SK-N-SH (cell line): ENCODE data around the gene ZDHHC19. TPM values are rescaled to one million over a fixed set of nuclear protein-coding genes. Genes with fewer than 3 reads are reported as not detected.
"Not testable (repeated sequence)": the region's sequence is repeated elsewhere in the genome, so short reads cannot be mapped to it uniquely, and the experiment has no call there.

ENCODE experiments used
- CTCF ChIA-PET: fragments of 300-600, 350-600 bp; formaldehyde crosslinking; extraction: SDS; loops from one replicate; lab custom pipeline; 2021; lab: Yijun Ruan, JAX
- POLR2A ChIA-PET: fragments of 350-600 bp; sonication (Branson Sonifier 250); formaldehyde crosslinking; extraction: SDS; loops from one replicate; lab custom pipeline; 2020; ENCODE audit warnings: antibody characterized with exemption, inconsistent platforms; lab: Yijun Ruan, JAX
- DNase-seq: peaks from one replicate; pipeline ENCODE4 v3.0.0; 2012
- H2AFZ ChIP-seq: fragments of 200-600 bp; sonication (generic); 2 replicates; pipeline ENCODE4 v1.8.1; 2016; ENCODE audit warnings: antibody characterized with exemption, mild to moderate bottlenecking, low read depth
- H3F3A ChIP-seq: fragments of 200-600 bp; sonication (generic); replicated peaks from 2 replicates; pipeline ENCODE3; 2016; ENCODE audit warnings: antibody characterized with exemption, mild to moderate bottlenecking; ENCODE audit not compliant: insufficient read depth
- H3K27ac ChIP-seq, 2 experiments: fragments of 200-500 bp in 1 of 2; fragments of 200-600 bp in 1 of 2; sonication (Bioruptor generic) in 1 of 2; sonication (generic), shearing (Covaris generic) in 1 of 2; 2 replicates each; pipeline versions ENCODE4 v1.5.1 to v1.6.1; 2014 to 2016; ENCODE audit warnings: low read depth in 2 of 2, inconsistent platforms in 1 of 2, low read length in 1 of 2, mild to moderate bottlenecking in 1 of 2, mixed read lengths in 1 of 2
- H3K27me3 ChIP-seq: fragments of 200-600 bp; sonication (generic), shearing (Covaris generic); 2 replicates; pipeline ENCODE4 v1.6.1; 2016; ENCODE audit warnings: mixed run types; ENCODE audit not compliant: insufficient read depth
- H3K36me3 ChIP-seq, 2 experiments: fragments of 200-500 bp in 1 of 2; fragments of 200-600 bp in 1 of 2; sonication (Bioruptor generic) in 1 of 2; sonication (generic) in 1 of 2; replicated peaks in 1 of 2; 2 replicates each; pipeline versions ENCODE3 to v1.5.1; 2014 to 2016; ENCODE audit warnings: low read length in 1 of 2, mild to moderate bottlenecking in 1 of 2; ENCODE audit not compliant: insufficient read depth in 2 of 2, control insufficient read depth in 1 of 2
- H3K4me1 ChIP-seq, 2 experiments: fragments of 200-500 bp in 1 of 2; fragments of 200-600 bp in 1 of 2; sonication (Bioruptor generic) in 1 of 2; sonication (generic), shearing (Covaris generic) in 1 of 2; 2 replicates each; pipeline versions ENCODE4 v1.5.1 to v1.6.1; 2014 to 2016; ENCODE audit warnings: low read depth in 1 of 2, low read length in 1 of 2, mixed run types in 1 of 2; ENCODE audit not compliant: insufficient read depth in 2 of 2, control insufficient read depth in 1 of 2
- H3K4me2 ChIP-seq: fragments of 200-600 bp; sonication (generic), shearing (Covaris generic); 2 replicates; pipeline ENCODE4 v1.6.1; 2017; ENCODE audit warnings: mixed run types
- H3K4me3 ChIP-seq, 2 experiments: fragments of 200-500 bp in 1 of 2; fragments of 200-600 bp in 1 of 2; sonication (Bioruptor generic) in 1 of 2; sonication (generic), shearing (Covaris generic) in 1 of 2; 2 replicates each; pipeline versions ENCODE4 v1.5.1 to v1.8.1; 2014 to 2016; ENCODE audit warnings: low read depth in 2 of 2, inconsistent platforms in 1 of 2, low read length in 1 of 2, mild to moderate bottlenecking in 1 of 2, mixed read lengths in 1 of 2, moderate library complexity in 1 of 2
- H3K79me2 ChIP-seq: fragments of 200-600 bp; sonication (generic); 2 replicates; pipeline ENCODE4 v1.8.1; 2017; ENCODE audit warnings: mild to moderate bottlenecking; ENCODE audit not compliant: insufficient read depth
- H3K9ac ChIP-seq: fragments of 200-600 bp; sonication (generic); 2 replicates; pipeline ENCODE4 v1.6.1; 2017; ENCODE audit warnings: mixed run types
- H3K9me2 ChIP-seq: fragments of 200-600 bp; sonication (generic); 2 replicates; pipeline ENCODE4 v1.6.1; 2017; ENCODE audit warnings: mixed run types
- H3K9me3 ChIP-seq: fragments of 200-600 bp; sonication (generic); 2 replicates; pipeline ENCODE4 v1.6.1; 2017; ENCODE audit warnings: mixed run types, mild to moderate bottlenecking, moderate library complexity
- H4K20me1 ChIP-seq: fragments of 200-600 bp; sonication (generic); 2 replicates; pipeline ENCODE4 v1.6.1; 2017; ENCODE audit warnings: mild to moderate bottlenecking, mixed run types; ENCODE audit not compliant: insufficient read depth
- EZH2phosphoT487 ChIP-seq: fragments of 200-600 bp; sonication (generic); IDR thresholded peaks from 2 replicates; pipeline ENCODE4 v1.6.1; 2017; ENCODE audit warnings: low read depth, mixed run types, mild to moderate bottlenecking, antibody characterized with exemption, moderate library complexity, borderline replicate concordance
- FOSL2 ChIP-seq: IDR thresholded peaks from 2 replicates; pipeline ENCODE4 v1.4.0; 2012; ENCODE audit warnings: low read depth, mild to moderate bottlenecking, moderate library complexity, borderline replicate concordance
- JUND ChIP-seq: IDR thresholded peaks from 2 replicates; pipeline ENCODE4 v1.4.0; 2012
- POLR2AphosphoS5 ChIP-seq: IDR thresholded peaks from 2 replicates; pipeline ENCODE4 v1.6.1; 2012; ENCODE audit warnings: low read depth, low read length
- RAD21 ChIP-seq: IDR thresholded peaks from 2 replicates; pipeline ENCODE4 v1.6.1; 2012; ENCODE audit warnings: mild to moderate bottlenecking, low read length
- RCOR1 ChIP-seq: fragments of 150-350 bp; IDR thresholded peaks from 2 replicates; pipeline ENCODE4 v1.6.1; 2017; ENCODE audit warnings: antibody characterized with exemption, low read length
- RFX5 ChIP-seq: IDR thresholded peaks from 2 replicates; pipeline ENCODE4 v1.6.1; 2012; ENCODE audit warnings: mild to moderate bottlenecking, improper control_type of control experiment, low read length
- TAF1 ChIP-seq: IDR thresholded peaks from 2 replicates; pipeline ENCODE4 v1.6.1; 2012; ENCODE audit warnings: low read depth, mild to moderate bottlenecking, low read length, moderate library complexity, borderline replicate concordance
- TCF12 ChIP-seq: IDR thresholded peaks from 2 replicates; pipeline ENCODE4 v1.4.0; 2012
- USF2 ChIP-seq: fragments of 150-350 bp; IDR thresholded peaks from 2 replicates; pipeline ENCODE4 v1.6.1; 2017; ENCODE audit warnings: antibody characterized with exemption, low read length, low read depth, borderline replicate concordance
- YY1 ChIP-seq: IDR thresholded peaks from 2 replicates; pipeline ENCODE4 v1.4.0; 2012; ENCODE audit warnings: low read depth, mild to moderate bottlenecking
- WGBS: methylation state at CpG from one replicate; pipeline ENCODE4 v1.1.6; 2017; ENCODE audit warnings: low lambda C conversion rate; 5-methylcytosine and 5-hydroxymethylcytosine counted together
- polyA plus RNA-seq, 3 experiments: library from polyadenylated mRNA; depleted of rRNA; stranded (reverse); fragments of >200 nt; gene quantifications; 2 replicates each; pipeline ENCODE4 v1.2.3, GENCODE V29; 2012
- TF ChIP-seq, protein P1 (sequence below): IDR thresholded peaks from 2 replicates; pipeline ENCODE4 v1.6.1; 2012; ENCODE audit warnings: mild to moderate bottlenecking, low read depth, low read length, moderate library complexity
- TF ChIP-seq, protein P2 (sequence below): IDR thresholded peaks from 2 replicates; pipeline ENCODE4 v1.4.0; 2012; ENCODE audit warnings: low read depth

Gene ZDHHC19
- polyA plus RNA-seq, 1 of the 3 experiments (the other 2 are of a cell fraction): not detected

DNA sequence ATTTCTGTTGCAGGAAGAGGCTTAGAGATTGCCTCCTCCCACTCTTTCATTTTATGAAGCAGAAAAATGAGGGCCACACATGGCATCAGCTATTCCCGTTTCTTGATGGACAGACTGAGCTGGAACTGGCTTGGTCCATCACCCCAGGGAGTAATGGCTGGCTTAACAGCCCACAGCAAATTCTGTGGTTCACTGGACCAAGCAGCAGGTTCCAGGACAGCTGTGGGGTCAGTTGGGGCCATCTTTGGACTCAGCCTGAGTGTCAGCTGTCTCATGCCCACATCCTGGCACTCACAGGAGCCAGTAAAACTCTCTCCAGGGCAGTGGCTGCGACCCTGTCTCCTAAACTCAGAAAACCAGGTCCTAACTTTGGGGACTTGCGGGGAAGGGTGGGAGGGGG, 36.5 kb downstream of the ZDHHC19 start:
- Histone ChIP-seq H3K4me2 (no peak overlapping the region), H3K27ac (no peak overlapping the region), H4K20me1 (no peaks in the 10 kb centered on the region), H3K27me3 (no peaks in the 10 kb centered on the region), H2AFZ (no peak overlapping the region), H3K4me3 (no peak overlapping the region), H3K79me2 (no peaks in the 10 kb centered on the region), H3K9ac (no peak overlapping the region), H3K36me3 (no peaks in the 10 kb centered on the region), H3K9me2 (no peaks in the 10 kb centered on the region), H3F3A (no peaks in the 10 kb centered on the region), H3K4me1 (peaks cover 0 to 7% of the 10 kb centered on the region in 2 experiments; a peak in 2 of 4 replicates), H3K9me3 (no peaks in the 10 kb centered on the region)
- CTCF ChIA-PET: no interaction called here
- DNase-seq: no peak
- POLR2A ChIA-PET: no interaction called here
- no peak for TF ChIP-seq JUND
- TF ChIP-seq TCF12: no peak
- TF ChIP-seq USF2: no peak
- no peak for TF ChIP-seq EZH2phosphoT487
- TF ChIP-seq YY1: no peak
- TF ChIP-seq, protein P1, sequence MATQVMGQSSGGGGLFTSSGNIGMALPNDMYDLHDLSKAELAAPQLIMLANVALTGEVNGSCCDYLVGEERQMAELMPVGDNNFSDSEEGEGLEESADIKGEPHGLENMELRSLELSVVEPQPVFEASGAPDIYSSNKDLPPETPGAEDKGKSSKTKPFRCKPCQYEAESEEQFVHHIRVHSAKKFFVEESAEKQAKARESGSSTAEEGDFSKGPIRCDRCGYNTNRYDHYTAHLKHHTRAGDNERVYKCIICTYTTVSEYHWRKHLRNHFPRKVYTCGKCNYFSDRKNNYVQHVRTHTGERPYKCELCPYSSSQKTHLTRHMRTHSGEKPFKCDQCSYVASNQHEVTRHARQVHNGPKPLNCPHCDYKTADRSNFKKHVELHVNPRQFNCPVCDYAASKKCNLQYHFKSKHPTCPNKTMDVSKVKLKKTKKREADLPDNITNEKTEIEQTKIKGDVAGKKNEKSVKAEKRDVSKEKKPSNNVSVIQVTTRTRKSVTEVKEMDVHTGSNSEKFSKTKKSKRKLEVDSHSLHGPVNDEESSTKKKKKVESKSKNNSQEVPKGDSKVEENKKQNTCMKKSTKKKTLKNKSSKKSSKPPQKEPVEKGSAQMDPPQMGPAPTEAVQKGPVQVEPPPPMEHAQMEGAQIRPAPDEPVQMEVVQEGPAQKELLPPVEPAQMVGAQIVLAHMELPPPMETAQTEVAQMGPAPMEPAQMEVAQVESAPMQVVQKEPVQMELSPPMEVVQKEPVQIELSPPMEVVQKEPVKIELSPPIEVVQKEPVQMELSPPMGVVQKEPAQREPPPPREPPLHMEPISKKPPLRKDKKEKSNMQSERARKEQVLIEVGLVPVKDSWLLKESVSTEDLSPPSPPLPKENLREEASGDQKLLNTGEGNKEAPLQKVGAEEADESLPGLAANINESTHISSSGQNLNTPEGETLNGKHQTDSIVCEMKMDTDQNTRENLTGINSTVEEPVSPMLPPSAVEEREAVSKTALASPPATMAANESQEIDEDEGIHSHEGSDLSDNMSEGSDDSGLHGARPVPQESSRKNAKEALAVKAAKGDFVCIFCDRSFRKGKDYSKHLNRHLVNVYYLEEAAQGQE: no peak
- 68% methylated on average over 2 of the region's 3 CpGs for WGBS

DNA sequence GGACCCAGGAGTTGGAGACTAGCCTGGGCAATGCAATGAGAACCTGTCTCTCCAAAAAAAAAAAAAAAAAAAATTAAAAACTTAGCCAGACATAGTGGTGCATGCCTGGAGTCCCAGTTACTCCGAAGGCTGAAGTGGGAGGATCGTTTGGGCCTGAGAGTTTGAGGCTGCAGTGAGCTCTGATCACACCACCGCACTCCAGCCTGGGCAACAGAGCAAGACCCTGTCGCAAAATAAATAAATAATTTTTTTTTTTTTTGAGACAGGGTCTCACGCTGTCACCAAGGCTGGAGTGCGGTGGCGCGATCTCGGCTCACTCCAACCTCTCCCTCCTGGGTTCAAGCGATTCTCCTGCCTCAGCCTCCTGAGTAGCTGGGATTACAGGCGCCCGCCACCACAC, 40.9 kb downstream of the ZDHHC19 start:
- H3K36me3 ChIP-seq, DNase-seq: not testable (repeated sequence)

DNA sequence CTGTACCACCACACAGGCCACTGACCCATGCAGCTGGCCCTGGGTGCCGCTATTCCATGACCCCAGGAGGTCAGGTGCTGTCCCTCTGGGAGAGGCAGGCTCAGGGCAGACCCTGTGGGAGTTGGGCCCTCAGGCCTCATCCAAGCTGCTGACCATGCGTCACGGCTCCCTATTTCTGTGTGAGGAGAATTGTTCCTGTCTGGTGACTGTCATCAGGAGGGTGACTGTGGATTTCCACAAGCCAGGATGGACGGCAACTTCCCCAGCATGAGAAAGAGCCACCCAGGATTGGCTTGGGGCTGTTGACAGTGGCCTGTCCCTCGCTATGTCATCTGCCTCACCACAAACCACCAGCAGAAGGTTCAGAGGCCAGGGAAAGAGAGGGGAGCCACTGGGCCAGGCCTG, 41.4 kb downstream of the ZDHHC19 start:
- no peaks in the 10 kb centered on the region for H3F3A ChIP-seq
- ChIA-PET POLR2A (no interaction called here), CTCF (interaction anchor here (1.4 kb wide), 1 partner anchor 26 kb away, joined by 3 read pairs; no protein-coding TSS in a partner anchor)
- no peaks in the 10 kb centered on the region for H3K79me2 ChIP-seq
- no peak overlapping the region for H3K4me2 ChIP-seq
- H3K36me3 ChIP-seq: no peaks in the 10 kb centered on the region
- H4K20me1 ChIP-seq: no peaks in the 10 kb centered on the region
- H3K27me3 ChIP-seq: no peaks in the 10 kb centered on the region
- no peak for DNase-seq
- H3K9me2 ChIP-seq: no peaks in the 10 kb centered on the region
- H3K9ac ChIP-seq: no peak overlapping the region
- H3K27ac ChIP-seq: no peak overlapping the region
- no peak overlapping the region for H3K4me3 ChIP-seq
- H3K9me3 ChIP-seq: no peaks in the 10 kb centered on the region
- H3K4me1 ChIP-seq: peaks cover 0 to 10% of the 10 kb centered on the region in 2 experiments; a peak in 1 of 4 replicates
- no peak overlapping the region for H2AFZ ChIP-seq
- WGBS: 96% methylated on average over 3 of the region's 5 CpGs
- TF ChIP-seq EZH2phosphoT487 (no peak), RFX5 (no peak), RAD21 (no peak), TAF1 (no peak), RCOR1 (no peak), FOSL2 (no peak), POLR2AphosphoS5 (no peak)
- TF ChIP-seq, protein P2, sequence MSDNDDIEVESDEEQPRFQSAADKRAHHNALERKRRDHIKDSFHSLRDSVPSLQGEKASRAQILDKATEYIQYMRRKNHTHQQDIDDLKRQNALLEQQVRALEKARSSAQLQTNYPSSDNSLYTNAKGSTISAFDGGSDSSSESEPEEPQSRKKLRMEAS: no peak
- TF ChIP-seq, protein P1: no peak

More for the DNA sequence above, 40.9 kb downstream of the ZDHHC19 start:
- CTCF ChIA-PET: interaction anchor here (1.4 kb wide), 1 partner anchor 26 kb away, joined by 3 read pairs; no protein-coding TSS in a partner anchor
- H3K9me2 ChIP-seq, H3K4me3 ChIP-seq, H4K20me1 ChIP-seq, H3K4me2 ChIP-seq, H3K9me3 ChIP-seq, H3K79me2 ChIP-seq, H3K9ac ChIP-seq, H2AFZ ChIP-seq, H3K4me1 ChIP-seq, H3F3A ChIP-seq, H3K27ac ChIP-seq, POLR2A ChIA-PET, H3K27me3 ChIP-seq: not testable (repeated sequence)
- 90% methylated on average over 12 of the region's 12 CpGs for WGBS
